Transverse colon (tissue), 4 donors: ENCODE results near the gene SMAD3.

Experiments
- CTCF ChIP-seq, 5 experiments: fragments of 200-600 bp in 3 of 5; fragments of 450-650 bp in 2 of 5; sonication (generic) in 3 of 5; IDR thresholded peaks; 1 replicate in 2 of 5; 2 replicates in 3 of 5; pipeline ENCODE4 v1.5.1; 2016 to 2017; ENCODE audit warnings: antibody characterized with exemption in 5 of 5, inconsistent platforms in 3 of 5, mild to moderate bottlenecking in 2 of 5, moderate library complexity in 1 of 5
- POLR2A ChIP-seq: fragments of 450-650 bp; IDR thresholded peaks from one replicate; pipeline ENCODE4 v1.6.1; 2016; ENCODE audit warnings: antibody characterized with exemption, mild to moderate bottlenecking, moderate library complexity
- POLR2AphosphoS5 ChIP-seq, 3 donors: sonication (generic); formaldehyde crosslinking; IDR thresholded peaks; one replicate each; pipeline ENCODE4 v1.6.1; 2016; ENCODE audit warnings: antibody characterized with exemption in 3 of 3

- TF ChIP-seq CTCF (IDR thresholded peaks at IDR 0.05): no peak
- TF ChIP-seq POLR2AphosphoS5 (IDR thresholded peaks at IDR 0.05): no peak
- no peak for TF ChIP-seq POLR2A
Measured at GRCh38 chr15:67074886-67075229, 9.5 kb downstream of the SMAD3 start.
